WERI-Rb-1 (cell line): Measurements from ENCODE around the gene ATG101.
A peak's percentile ranks its signal among the peaks of the same experiment; 100 is the strongest.
"Not testable (repeated sequence)": the region's sequence is repeated elsewhere in the genome, so short reads cannot be mapped to it uniquely, and the experiment has no call there.

Experiments used
- DNase-seq: peaks from one replicate; pipeline ENCODE4 v3.0.0-alpha.2; 2020
- H3K27ac ChIP-seq: fragments of 250-450 bp; sonication (Bioruptor Pico); 2 replicates; pipeline ENCODE4 v1.5.1; 2020; ENCODE audit warnings: mild to moderate bottlenecking, moderate library complexity
- H3K27me3 ChIP-seq: fragments of 250-450 bp; sonication (Bioruptor Pico); 2 replicates; pipeline ENCODE4 v1.5.1; 2021; ENCODE audit warnings: mild to moderate bottlenecking, low read depth, moderate library complexity; ENCODE audit not compliant: insufficient read depth, severe bottlenecking
- H3K36me3 ChIP-seq: fragments of 250-450 bp; sonication (Bioruptor Pico); 2 replicates; pipeline ENCODE4 v1.5.1; 2020; ENCODE audit warnings: mild to moderate bottlenecking, moderate library complexity
- H3K4me3 ChIP-seq: 2 replicates; pipeline ENCODE4 v1.5.1; 2011; ENCODE audit warnings: low read depth, mild to moderate bottlenecking, control low read depth, low read length
- H3K9me3 ChIP-seq: fragments of 250-450 bp; sonication (Bioruptor Pico); 2 replicates; pipeline ENCODE4 v1.5.1; 2021; ENCODE audit warnings: mild to moderate bottlenecking, moderate library complexity; ENCODE audit not compliant: severe bottlenecking
- CTCF ChIP-seq: IDR thresholded peaks from 2 replicates; pipeline ENCODE4 v1.5.1; 2011; ENCODE audit warnings: low read depth, mild to moderate bottlenecking, control low read depth, inconsistent platforms, low read length

ATG101 gene

GRCh38 chr12:52097045-52097666 is 27.4 kb downstream of the ATG101 start:
- H3K4me3 ChIP-seq, result no peak overlapping the region
- no peak overlapping the region for H3K27ac ChIP-seq
- TF ChIP-seq CTCF, result no peak
- H3K9me3 ChIP-seq, result no peaks in the 10 kb centered on the region
- H3K27me3 ChIP-seq, result peaks cover 38% of the 10 kb centered on the region
- no peak for DNase-seq
- no peaks in the 10 kb centered on the region for H3K36me3 ChIP-seq

- not testable (repeated sequence) for H3K4me3 ChIP-seq, H3K27ac ChIP-seq, DNase-seq, H3K36me3 ChIP-seq, H3K9me3 ChIP-seq
- peaks cover 30% of the 10 kb centered on the region for H3K27me3 ChIP-seq
These were observed 34.8 kb downstream of the ATG101 start for GRCh38 chr12:52104431-52105089.

- H3K27me3 ChIP-seq, H3K36me3 ChIP-seq, H3K27ac ChIP-seq, DNase-seq, H3K9me3 ChIP-seq, H3K4me3 ChIP-seq: not testable (repeated sequence)
These were observed 46.7 kb downstream of the ATG101 start for GRCh38 chr12:52116222-52117125.

GRCh38 chr12:52117806-52118475 is 48.2 kb downstream of the ATG101 start:
- not testable (repeated sequence) for H3K36me3 ChIP-seq, H3K27me3 ChIP-seq, H3K27ac ChIP-seq, H3K9me3 ChIP-seq, DNase-seq, H3K4me3 ChIP-seq

- Histone ChIP-seq H3K27me3 (no peaks in the 10 kb centered on the region), H3K27ac (no peak overlapping the region), H3K9me3 (no peaks in the 10 kb centered on the region), H3K4me3 (no peak overlapping the region), H3K36me3 (no peaks in the 10 kb centered on the region)
- TF ChIP-seq CTCF, result peak; percentile 87
- DNase-seq, result peak; percentile 68
These were observed 49.8 kb downstream of the ATG101 start for GRCh38 chr12:52119398-52120254.

GRCh38 chr12:52120951-52121823 is 51.4 kb downstream of the ATG101 start:
- H3K27ac ChIP-seq, result no peak overlapping the region

More at GRCh38 chr12:52120951-52121823, 51.4 kb downstream of the ATG101 start:
- Histone ChIP-seq H3K4me3 (no peak overlapping the region), H3K27me3 (no peaks in the 10 kb centered on the region), H3K9me3 (no peaks in the 10 kb centered on the region), H3K36me3 (no peaks in the 10 kb centered on the region)
- DNase-seq, result no peak
- no peak for TF ChIP-seq CTCF
